NB4 (cell line): ENCODE data around the gene DGKB.

Experiments
- DNase-seq: peaks from one replicate; pipeline ENCODE4 v3.0.0; 2010; ENCODE audit warnings: low read depth
- H3K4me3 ChIP-seq: one replicate; pipeline ENCODE4 v1.5.1; 2011; ENCODE audit warnings: mild to moderate bottlenecking, low read depth, low read length, moderate library complexity
- MYC ChIP-seq: IDR thresholded peaks from 2 replicates; pipeline ENCODE4 v1.6.1; 2011; ENCODE audit warnings: low read depth, low read length
- POLR2A ChIP-seq: IDR thresholded peaks from 2 replicates; pipeline ENCODE4 v1.6.1; 2011; ENCODE audit warnings: mild to moderate bottlenecking; ENCODE audit not compliant: insufficient read length; ENCODE audit errors: extremely low read depth
- TF ChIP-seq, protein P1 (sequence below): IDR thresholded peaks from one replicate; pipeline ENCODE4 v1.5.1; 2012; ENCODE audit warnings: low read depth, low read length
- TF ChIP-seq, protein P2 (sequence below): IDR thresholded peaks from 2 replicates; pipeline ENCODE4 v1.6.1; 2011; ENCODE audit warnings: low read depth, low read length

DGKB gene

DNA sequence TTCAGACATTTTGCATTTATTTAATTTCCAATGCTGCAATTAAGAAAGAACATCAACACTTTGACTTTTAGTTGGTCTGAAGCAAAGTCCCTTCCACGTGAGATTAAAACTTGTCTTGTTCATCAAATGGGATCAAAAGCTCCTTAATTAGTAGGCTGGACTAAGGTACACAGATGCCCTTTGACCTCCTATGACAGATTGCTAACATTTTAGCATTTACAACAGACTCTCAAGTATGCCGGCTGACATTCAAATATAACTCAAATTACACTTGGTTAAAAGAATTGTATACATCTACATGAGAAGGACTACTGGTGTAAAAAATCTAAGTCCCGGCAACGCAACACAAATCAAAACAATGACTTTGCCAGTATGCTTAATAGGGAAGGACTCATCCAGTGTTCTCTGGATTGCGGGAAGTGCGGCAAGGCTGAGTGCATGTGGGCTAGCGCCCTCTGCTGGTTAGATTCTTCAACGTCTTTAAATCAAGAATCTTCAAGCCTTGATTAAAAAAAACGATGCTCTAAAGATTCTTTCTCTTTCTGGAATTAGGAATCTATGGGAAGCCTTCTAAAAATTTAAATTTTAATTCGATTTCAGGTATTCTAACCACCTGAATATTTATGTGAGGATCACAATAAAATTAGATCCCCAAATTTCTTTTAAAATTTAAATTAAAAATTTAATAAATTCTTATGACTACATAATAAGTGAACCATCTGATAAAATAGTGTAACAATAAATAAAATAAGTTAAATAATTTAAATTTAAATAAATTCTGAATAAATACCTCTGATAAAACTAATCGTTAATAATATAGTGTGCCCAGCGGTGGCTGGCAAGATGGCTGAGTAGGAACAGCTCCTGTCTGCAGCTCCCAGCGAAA, 444.7 kb downstream of the DGKB start:
- H3K4me3 ChIP-seq, result no peak overlapping the region
- TF ChIP-seq, protein P1, sequence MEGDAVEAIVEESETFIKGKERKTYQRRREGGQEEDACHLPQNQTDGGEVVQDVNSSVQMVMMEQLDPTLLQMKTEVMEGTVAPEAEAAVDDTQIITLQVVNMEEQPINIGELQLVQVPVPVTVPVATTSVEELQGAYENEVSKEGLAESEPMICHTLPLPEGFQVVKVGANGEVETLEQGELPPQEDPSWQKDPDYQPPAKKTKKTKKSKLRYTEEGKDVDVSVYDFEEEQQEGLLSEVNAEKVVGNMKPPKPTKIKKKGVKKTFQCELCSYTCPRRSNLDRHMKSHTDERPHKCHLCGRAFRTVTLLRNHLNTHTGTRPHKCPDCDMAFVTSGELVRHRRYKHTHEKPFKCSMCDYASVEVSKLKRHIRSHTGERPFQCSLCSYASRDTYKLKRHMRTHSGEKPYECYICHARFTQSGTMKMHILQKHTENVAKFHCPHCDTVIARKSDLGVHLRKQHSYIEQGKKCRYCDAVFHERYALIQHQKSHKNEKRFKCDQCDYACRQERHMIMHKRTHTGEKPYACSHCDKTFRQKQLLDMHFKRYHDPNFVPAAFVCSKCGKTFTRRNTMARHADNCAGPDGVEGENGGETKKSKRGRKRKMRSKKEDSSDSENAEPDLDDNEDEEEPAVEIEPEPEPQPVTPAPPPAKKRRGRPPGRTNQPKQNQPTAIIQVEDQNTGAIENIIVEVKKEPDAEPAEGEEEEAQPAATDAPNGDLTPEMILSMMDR, result peak; percentile 78
- no peak for TF ChIP-seq POLR2A
- peak; percentile 77 for DNase-seq

DNA sequence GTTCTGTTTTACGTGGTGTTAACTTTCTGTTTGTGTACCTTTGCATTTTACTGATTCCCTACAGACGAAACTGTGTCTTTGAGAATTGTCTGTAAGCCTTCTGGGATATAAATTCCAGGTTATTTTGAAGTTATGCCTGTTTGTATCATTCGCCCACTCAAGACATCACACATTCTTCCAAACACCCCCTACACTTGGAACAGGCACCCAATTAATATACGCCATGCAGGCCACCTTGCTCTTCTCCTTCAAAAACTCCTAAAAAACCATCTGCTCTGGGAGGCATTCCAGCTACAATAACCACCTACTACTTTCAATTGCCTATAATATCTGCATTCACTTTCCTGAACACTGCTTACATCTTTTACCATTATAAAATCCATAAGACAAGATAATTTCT, 453.3 kb downstream of the DGKB start:
- TF ChIP-seq MYC, result no peak
- TF ChIP-seq, protein P2, sequence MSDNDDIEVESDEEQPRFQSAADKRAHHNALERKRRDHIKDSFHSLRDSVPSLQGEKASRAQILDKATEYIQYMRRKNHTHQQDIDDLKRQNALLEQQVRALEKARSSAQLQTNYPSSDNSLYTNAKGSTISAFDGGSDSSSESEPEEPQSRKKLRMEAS, result no peak
- TF ChIP-seq, protein P1, result no peak
- no peak for TF ChIP-seq POLR2A
- DNase-seq, result no peak

DNA sequence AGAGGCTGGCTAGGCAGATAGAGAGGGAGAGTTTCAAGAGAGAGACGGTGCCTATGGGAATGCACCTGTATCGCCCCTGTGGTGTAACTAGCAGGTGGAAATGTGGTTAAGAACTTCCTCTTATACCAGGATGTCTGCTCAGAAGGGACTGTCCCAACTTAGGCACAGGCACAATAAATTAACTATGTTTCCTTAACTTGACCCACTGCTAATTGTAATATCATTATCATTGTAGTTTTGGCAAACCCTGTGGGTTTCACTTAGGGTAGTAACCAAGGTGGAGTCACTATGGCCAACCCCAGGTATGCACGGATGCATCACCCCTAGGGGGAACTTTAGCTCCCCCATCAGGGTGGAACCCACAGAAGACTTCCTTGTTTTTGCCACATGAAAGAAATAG, 455.7 kb downstream of the DGKB start:
- no peak overlapping the region for H3K4me3 ChIP-seq
- TF ChIP-seq POLR2A (no peak), MYC (no peak)
- TF ChIP-seq, protein P1, result no peak
- TF ChIP-seq, protein P2, result no peak
- DNase-seq, result no peak

More for the DNA sequence above, 453.3 kb downstream of the DGKB start:
- no peak overlapping the region for H3K4me3 ChIP-seq

DNA sequence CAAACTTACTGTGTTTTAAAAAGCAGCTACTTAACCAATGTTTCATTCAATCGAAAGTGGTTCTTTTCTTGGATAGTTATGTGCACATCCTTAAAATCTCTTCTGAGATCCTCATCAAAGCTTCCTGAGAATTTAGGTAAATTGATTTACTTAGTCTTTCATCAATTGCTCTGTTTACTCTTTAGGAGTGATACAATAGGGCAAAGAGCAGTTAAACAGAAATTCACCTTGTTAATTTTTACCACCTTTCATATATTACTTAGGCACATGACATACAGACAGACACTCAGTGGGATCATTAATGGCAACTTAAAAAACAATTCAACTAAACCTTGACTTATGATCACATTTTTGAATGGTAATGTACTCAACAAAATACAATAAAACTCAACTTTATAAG, 456.3 kb downstream of the DGKB start:
- no peak for DNase-seq
- no peak for TF ChIP-seq MYC
- TF ChIP-seq, protein P1, result no peak
- no peak overlapping the region for H3K4me3 ChIP-seq

DNA sequence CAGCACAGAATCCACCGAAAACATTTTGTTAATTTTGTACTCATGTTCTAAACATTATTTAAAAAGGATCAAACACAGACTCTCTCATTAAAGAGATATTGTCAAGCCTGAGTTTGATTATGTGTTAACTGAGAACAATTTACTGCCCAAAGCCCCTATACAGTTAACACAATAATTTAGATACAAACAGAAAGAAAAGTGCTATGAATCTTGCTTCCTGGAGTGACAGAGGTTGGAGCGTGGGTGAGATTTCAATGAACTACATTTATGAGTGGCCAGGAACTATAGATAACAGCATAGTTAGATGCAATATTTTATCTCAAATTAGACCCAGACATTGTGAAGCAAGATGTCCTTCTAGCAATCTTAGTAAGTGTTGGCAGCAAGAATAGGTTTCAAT, 464.2 kb downstream of the DGKB start:
- TF ChIP-seq POLR2A (no peak), MYC (no peak)
- TF ChIP-seq, protein P2, result no peak
- TF ChIP-seq, protein P1, result no peak
- DNase-seq, result no peak
- no peak overlapping the region for H3K4me3 ChIP-seq

DNA sequence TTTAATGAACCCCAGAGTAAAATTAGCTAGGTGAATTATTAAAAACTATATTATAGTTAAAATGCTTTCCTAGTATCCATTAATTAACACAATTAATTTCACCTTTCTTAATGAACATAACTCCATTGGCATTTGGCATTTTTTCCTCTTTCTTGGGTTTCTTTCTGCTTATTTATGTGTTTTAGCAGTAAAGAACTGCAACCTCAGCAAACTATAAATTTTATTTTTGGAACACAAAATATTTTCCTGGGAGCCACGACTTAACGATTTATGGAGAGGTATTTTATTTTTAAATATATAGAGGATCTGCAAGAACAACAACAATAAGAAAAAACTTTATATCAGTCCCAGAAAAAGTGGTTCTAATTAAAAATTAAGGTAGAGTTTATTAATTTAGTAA, 465.7 kb downstream of the DGKB start:
- no peak overlapping the region for H3K4me3 ChIP-seq
- TF ChIP-seq, protein P1, result no peak
- no peak for TF ChIP-seq MYC
- TF ChIP-seq, protein P2, result no peak
- no peak for TF ChIP-seq POLR2A
- DNase-seq, result no peak
